Measurements from ENCODE around the gene ABCA13. TPM values are rescaled to one million over a fixed set of nuclear protein-coding genes. Genes with fewer than 3 reads are reported as not detected.

ABCA13 gene
- total and polyA plus RNA-seq, 2 donors (not counting 3 experiments of a cell fraction or from before 2014, with no cell fraction given) = 0.01 to 0.11 TPM

DNA sequence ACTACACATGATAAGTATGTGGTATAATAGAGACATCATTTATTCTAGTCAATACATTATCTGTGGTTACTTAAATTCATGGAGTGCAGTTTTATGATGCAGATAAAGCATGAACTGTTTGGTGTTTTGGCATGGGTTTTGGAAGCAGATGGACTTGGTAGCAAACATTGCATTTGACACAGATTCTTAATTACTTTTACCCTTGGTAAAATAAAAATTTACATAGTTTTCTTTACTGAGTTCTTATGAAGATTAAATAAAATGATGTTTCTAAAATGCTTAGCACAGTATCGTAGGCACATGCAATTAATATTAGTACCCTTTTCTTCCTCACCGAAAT, 92.0 kb downstream of the ABCA13 start:
- H2AFZ ChIP-seq (ENCODE audit: low read depth, low read length) = no peak overlapping the region
- no peaks in the 10 kb centered on the region for H3K9me3 ChIP-seq (replicated peaks; ENCODE audit: control insufficient read depth, insufficient read depth, low read length)
- no TSS peak for BruUV-seq (replicated peaks)
- CTCF ChIA-PET = no interaction called here
- FAIRE-seq = no peak
- no peaks in the 10 kb centered on the region for H3K4me1 ChIP-seq (ENCODE audit: control insufficient read depth, extremely low read depth, insufficient read depth, low read length)
- H3K9ac ChIP-seq (replicated peaks; ENCODE audit: extremely low read depth, insufficient read depth, low read length) = no peak overlapping the region
- no peak for TF ChIP-seq EZH2 (IDR thresholded peaks at IDR 0.05; ENCODE audit: borderline replicate concordance, low read depth, low read length, severe bottlenecking)
- no peak for TF ChIP-seq MYC (IDR thresholded peaks at IDR 0.05; ENCODE audit: low read depth, low read length)
- TF ChIP-seq POLR2AphosphoS5 (IDR thresholded peaks at IDR 0.05; ENCODE audit: insufficient read depth, low read depth, low read length) = no peak
- TF ChIP-seq FOS (IDR thresholded peaks at IDR 0.05; ENCODE audit: borderline replicate concordance, insufficient read depth, low read length) = no peak
- H3K36me3 ChIP-seq (ENCODE audit: control insufficient read depth in 2 of 2, extremely low read depth in 1 of 2, insufficient read depth in 2 of 2, low read length in 2 of 2) = no peaks in the 10 kb centered on the region
- H3K4me2 ChIP-seq (ENCODE audit: insufficient read depth, low read length) = no peak overlapping the region
- H3K27me3 ChIP-seq (ENCODE audit: control insufficient read depth in 2 of 2, insufficient read depth in 2 of 2, low read length in 2 of 2) = no peaks in the 10 kb centered on the region
- no peak overlapping the region for H3K27ac ChIP-seq (ENCODE audit: insufficient read depth, low read depth, low read length)
- DNase-seq (ENCODE audit: low read depth, low spot score) = no peak
- no peaks in the 10 kb centered on the region for H4K20me1 ChIP-seq (replicated peaks; ENCODE audit: control insufficient read depth, extremely low read depth, insufficient read depth, low read length)
- H3K4me3 ChIP-seq (replicated peaks in 1 of 3; ENCODE audit: insufficient read depth in 1 of 3, low read depth in 1 of 3, low read length in 3 of 3) = no peak overlapping the region
- dilution Hi-C loops (cut with MboI; ENCODE audit: extremely low pct_ligation_motif_present, low sequenced_read_pairs) = no loop called here
- POLR2A ChIA-PET = no interaction called here
- no peaks in the 10 kb centered on the region for H3K79me2 ChIP-seq (ENCODE audit: control insufficient read depth, insufficient read depth, low read length)
- H3K9me1 ChIP-seq (replicated peaks; ENCODE audit: control insufficient read depth, extremely low read depth, insufficient read depth, low read length) = no peaks in the 10 kb centered on the region
- intact Hi-C loops (cut with micrococcal nuclease) = no loop called here

DNA sequence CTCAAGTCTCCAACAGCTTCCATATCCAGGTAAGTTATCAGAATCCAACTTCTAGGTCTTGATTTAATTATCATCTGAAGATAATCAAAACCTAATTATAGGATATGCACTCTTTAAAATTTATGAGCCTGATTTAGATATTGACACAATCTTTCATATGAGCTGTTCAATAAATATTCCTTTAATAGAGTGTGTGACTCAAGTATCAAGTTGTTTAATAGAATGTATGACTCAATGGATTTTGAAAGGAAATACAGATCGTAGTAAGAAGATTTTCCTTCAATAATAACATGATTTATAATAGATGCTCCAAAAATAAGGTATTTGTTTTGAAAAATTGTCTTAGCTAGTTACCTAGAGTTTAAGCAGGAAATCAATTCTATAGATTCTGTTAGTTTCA, 97.8 kb downstream of the ABCA13 start:
- dilution Hi-C loops (cut with MboI; ENCODE audit: extremely low pct_ligation_motif_present, low sequenced_read_pairs) = no loop called here
- ChIA-PET CTCF (interaction anchor here (1.3 kb wide), 1 partner anchor 30 kb away, joined by 5 read pairs; no protein-coding TSS in a partner anchor), POLR2A (no interaction called here)
- H3K27ac ChIP-seq (ENCODE audit: insufficient read depth, low read depth, low read length) = no peak overlapping the region
- H3K9ac ChIP-seq (replicated peaks; ENCODE audit: extremely low read depth, insufficient read depth, low read length) = no peak overlapping the region
- no peaks in the 10 kb centered on the region for H3K27me3 ChIP-seq (ENCODE audit: control insufficient read depth in 2 of 2, insufficient read depth in 2 of 2, low read length in 2 of 2)
- H2AFZ ChIP-seq (ENCODE audit: low read depth, low read length) = no peak overlapping the region
- BruUV-seq (replicated peaks) = no TSS peak
- intact Hi-C loops (cut with micrococcal nuclease) = no loop called here
- H3K4me3 ChIP-seq (replicated peaks in 1 of 3; ENCODE audit: insufficient read depth in 1 of 3, low read depth in 1 of 3, low read length in 3 of 3) = no peak overlapping the region
- no peaks in the 10 kb centered on the region for H3K9me3 ChIP-seq (replicated peaks; ENCODE audit: control insufficient read depth, insufficient read depth, low read length)
- no peak overlapping the region for H3K4me2 ChIP-seq (ENCODE audit: insufficient read depth, low read length)
- TF ChIP-seq, protein P1, sequence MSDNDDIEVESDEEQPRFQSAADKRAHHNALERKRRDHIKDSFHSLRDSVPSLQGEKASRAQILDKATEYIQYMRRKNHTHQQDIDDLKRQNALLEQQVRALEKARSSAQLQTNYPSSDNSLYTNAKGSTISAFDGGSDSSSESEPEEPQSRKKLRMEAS (IDR thresholded peaks at IDR 0.05; ENCODE audit: insufficient read depth, insufficient read length) = no peak
- TF ChIP-seq FOS (IDR thresholded peaks at IDR 0.05; ENCODE audit: borderline replicate concordance, insufficient read depth, low read length) = peak; percentile 33
- no peaks in the 10 kb centered on the region for H3K36me3 ChIP-seq (ENCODE audit: control insufficient read depth in 2 of 2, extremely low read depth in 1 of 2, insufficient read depth in 2 of 2, low read length in 2 of 2)
- H3K79me2 ChIP-seq (ENCODE audit: control insufficient read depth, insufficient read depth, low read length) = no peaks in the 10 kb centered on the region
- DNase-seq (ENCODE audit: low read depth, low spot score) = no peak
- peaks cover under 1% of the 10 kb centered on the region for H3K4me1 ChIP-seq (ENCODE audit: control insufficient read depth, extremely low read depth, insufficient read depth, low read length)
- no peak for FAIRE-seq
- H3K9me1 ChIP-seq (replicated peaks; ENCODE audit: control insufficient read depth, extremely low read depth, insufficient read depth, low read length) = no peaks in the 10 kb centered on the region
- no peaks in the 10 kb centered on the region for H4K20me1 ChIP-seq (replicated peaks; ENCODE audit: control insufficient read depth, extremely low read depth, insufficient read depth, low read length)
